SK-N-SH (cell line): ENCODE measurements around the gene CLVS2. TPM values are rescaled to one million over a fixed set of nuclear protein-coding genes. Genes with fewer than 3 reads are reported as not detected.

ENCODE experiments used
- CTCF ChIA-PET: fragments of 300-600, 350-600 bp; formaldehyde crosslinking; extraction: SDS; loops from one replicate; lab custom pipeline; 2021; lab: Yijun Ruan, JAX
- POLR2A ChIA-PET: fragments of 350-600 bp; sonication (Branson Sonifier 250); formaldehyde crosslinking; extraction: SDS; loops from one replicate; lab custom pipeline; 2020; ENCODE audit warnings: antibody characterized with exemption, inconsistent platforms; lab: Yijun Ruan, JAX
- DNase-seq: peaks from one replicate; pipeline ENCODE4 v3.0.0; 2012
- H2AFZ ChIP-seq: fragments of 200-600 bp; sonication (generic); 2 replicates; pipeline ENCODE4 v1.8.1; 2016; ENCODE audit warnings: antibody characterized with exemption, mild to moderate bottlenecking, low read depth
- H3F3A ChIP-seq: fragments of 200-600 bp; sonication (generic); replicated peaks from 2 replicates; pipeline ENCODE3; 2016; ENCODE audit warnings: antibody characterized with exemption, mild to moderate bottlenecking; ENCODE audit not compliant: insufficient read depth
- H3K27ac ChIP-seq, 2 experiments: fragments of 200-500 bp in 1 of 2; fragments of 200-600 bp in 1 of 2; sonication (Bioruptor generic) in 1 of 2; sonication (generic), shearing (Covaris generic) in 1 of 2; 2 replicates each; pipeline versions ENCODE4 v1.5.1 to v1.6.1; 2014 to 2016; ENCODE audit warnings: low read depth in 2 of 2, inconsistent platforms in 1 of 2, low read length in 1 of 2, mild to moderate bottlenecking in 1 of 2, mixed read lengths in 1 of 2
- H3K27me3 ChIP-seq: fragments of 200-600 bp; sonication (generic), shearing (Covaris generic); 2 replicates; pipeline ENCODE4 v1.6.1; 2016; ENCODE audit warnings: mixed run types; ENCODE audit not compliant: insufficient read depth
- H3K36me3 ChIP-seq, 2 experiments: fragments of 200-500 bp in 1 of 2; fragments of 200-600 bp in 1 of 2; sonication (Bioruptor generic) in 1 of 2; sonication (generic) in 1 of 2; replicated peaks in 1 of 2; 2 replicates each; pipeline versions ENCODE3 to v1.5.1; 2014 to 2016; ENCODE audit warnings: low read length in 1 of 2, mild to moderate bottlenecking in 1 of 2; ENCODE audit not compliant: insufficient read depth in 2 of 2, control insufficient read depth in 1 of 2
- H3K4me1 ChIP-seq, 2 experiments: fragments of 200-500 bp in 1 of 2; fragments of 200-600 bp in 1 of 2; sonication (Bioruptor generic) in 1 of 2; sonication (generic), shearing (Covaris generic) in 1 of 2; 2 replicates each; pipeline versions ENCODE4 v1.5.1 to v1.6.1; 2014 to 2016; ENCODE audit warnings: low read depth in 1 of 2, low read length in 1 of 2, mixed run types in 1 of 2; ENCODE audit not compliant: insufficient read depth in 2 of 2, control insufficient read depth in 1 of 2
- H3K4me2 ChIP-seq: fragments of 200-600 bp; sonication (generic), shearing (Covaris generic); 2 replicates; pipeline ENCODE4 v1.6.1; 2017; ENCODE audit warnings: mixed run types
- H3K4me3 ChIP-seq, 2 experiments: fragments of 200-500 bp in 1 of 2; fragments of 200-600 bp in 1 of 2; sonication (Bioruptor generic) in 1 of 2; sonication (generic), shearing (Covaris generic) in 1 of 2; 2 replicates each; pipeline versions ENCODE4 v1.5.1 to v1.8.1; 2014 to 2016; ENCODE audit warnings: low read depth in 2 of 2, inconsistent platforms in 1 of 2, low read length in 1 of 2, mild to moderate bottlenecking in 1 of 2, mixed read lengths in 1 of 2, moderate library complexity in 1 of 2
- H3K79me2 ChIP-seq: fragments of 200-600 bp; sonication (generic); 2 replicates; pipeline ENCODE4 v1.8.1; 2017; ENCODE audit warnings: mild to moderate bottlenecking; ENCODE audit not compliant: insufficient read depth
- H3K9ac ChIP-seq: fragments of 200-600 bp; sonication (generic); 2 replicates; pipeline ENCODE4 v1.6.1; 2017; ENCODE audit warnings: mixed run types
- H3K9me2 ChIP-seq: fragments of 200-600 bp; sonication (generic); 2 replicates; pipeline ENCODE4 v1.6.1; 2017; ENCODE audit warnings: mixed run types
- H3K9me3 ChIP-seq: fragments of 200-600 bp; sonication (generic); 2 replicates; pipeline ENCODE4 v1.6.1; 2017; ENCODE audit warnings: mixed run types, mild to moderate bottlenecking, moderate library complexity
- H4K20me1 ChIP-seq: fragments of 200-600 bp; sonication (generic); 2 replicates; pipeline ENCODE4 v1.6.1; 2017; ENCODE audit warnings: mild to moderate bottlenecking, mixed run types; ENCODE audit not compliant: insufficient read depth
- FOSL2 ChIP-seq: IDR thresholded peaks from 2 replicates; pipeline ENCODE4 v1.4.0; 2012; ENCODE audit warnings: low read depth, mild to moderate bottlenecking, moderate library complexity, borderline replicate concordance
- GABPA ChIP-seq: IDR thresholded peaks from 2 replicates; pipeline ENCODE4 v1.4.0; 2012; ENCODE audit warnings: low read depth, mild to moderate bottlenecking
- GATA2 ChIP-seq: sonication (generic); formaldehyde crosslinking; IDR thresholded peaks from 2 replicates; pipeline ENCODE4 v1.5.0; 2020; ENCODE audit warnings: mild to moderate bottlenecking, missing genetic modification reagents
- IRF3 ChIP-seq: fragments of 150-350 bp; IDR thresholded peaks from 2 replicates; pipeline ENCODE4 v1.6.1; 2016; ENCODE audit warnings: mild to moderate bottlenecking, low read depth, low read length
- MXI1 ChIP-seq: IDR thresholded peaks from 2 replicates; pipeline ENCODE4 v1.6.1; 2012; ENCODE audit warnings: mild to moderate bottlenecking, low read depth, low read length, improper control_type of control experiment
- NFIC ChIP-seq: IDR thresholded peaks from 2 replicates; pipeline ENCODE4 v1.4.0; 2012; ENCODE audit warnings: borderline replicate concordance
- NRF1 ChIP-seq: IDR thresholded peaks from 2 replicates; pipeline ENCODE4 v1.6.1; 2012; ENCODE audit warnings: low read depth, mild to moderate bottlenecking, low read length
- REST ChIP-seq: IDR thresholded peaks from 2 replicates; pipeline ENCODE4 v1.6.1; 2012; ENCODE audit warnings: mild to moderate bottlenecking, low read depth, low read length, moderate library complexity
- RXRA ChIP-seq: IDR thresholded peaks from 2 replicates; pipeline ENCODE4 v1.4.0; 2012; ENCODE audit warnings: low read depth, mild to moderate bottlenecking, borderline replicate concordance
- TAF1 ChIP-seq: IDR thresholded peaks from 2 replicates; pipeline ENCODE4 v1.6.1; 2012; ENCODE audit warnings: low read depth, mild to moderate bottlenecking, low read length, moderate library complexity, borderline replicate concordance
- USF1 ChIP-seq: IDR thresholded peaks from 2 replicates; pipeline ENCODE4 v1.4.0; 2012; ENCODE audit warnings: low read depth, borderline replicate concordance
- USF2 ChIP-seq: fragments of 150-350 bp; IDR thresholded peaks from 2 replicates; pipeline ENCODE4 v1.6.1; 2017; ENCODE audit warnings: antibody characterized with exemption, low read length, low read depth, borderline replicate concordance
- polyA plus RNA-seq, 3 experiments: library from polyadenylated mRNA; depleted of rRNA; stranded (reverse); fragments of >200 nt; gene quantifications; 2 replicates each; pipeline ENCODE4 v1.2.3, GENCODE V29; 2012

Gene CLVS2
- polyA plus RNA-seq, 1 of the 3 experiments (the other 2 are of a cell fraction), result 0.05 TPM

GRCh38 chr6:122962000-122962624 is 33.9 kb upstream of the CLVS2 start:
- no peaks in the 10 kb centered on the region for H3K27me3 ChIP-seq
- no peaks in the 10 kb centered on the region for H3K36me3 ChIP-seq
- H3K4me3 ChIP-seq, result no peak overlapping the region
- no peak for DNase-seq
- H2AFZ ChIP-seq, result no peak overlapping the region
- H3K4me2 ChIP-seq, result no peak overlapping the region
- no peaks in the 10 kb centered on the region for H3K79me2 ChIP-seq
- H3K9ac ChIP-seq, result no peak overlapping the region
- H3F3A ChIP-seq, result no peaks in the 10 kb centered on the region
- ChIA-PET CTCF (no interaction called here), POLR2A (no interaction called here)
- no peaks in the 10 kb centered on the region for H3K9me2 ChIP-seq
- TF ChIP-seq RXRA (no peak), NFIC (no peak), MXI1 (no peak), TAF1 (no peak), NRF1 (no peak), GATA2 (no peak), REST (no peak), FOSL2 (no peak), USF1 (no peak), USF2 (no peak), IRF3 (no peak), GABPA (no peak)
- H3K4me1 ChIP-seq, result no peaks in the 10 kb centered on the region
- no peaks in the 10 kb centered on the region for H4K20me1 ChIP-seq
- no peaks in the 10 kb centered on the region for H3K9me3 ChIP-seq
- H3K27ac ChIP-seq, result no peak overlapping the region
